Psoas muscle (tissue), 8 donors: ENCODE results near the gene GLB1L3. TPM values are rescaled to one million over a fixed set of nuclear protein-coding genes. Genes with fewer than 3 reads are reported as not detected.

Experiments
- ATAC-seq, 4 donors: fragments of 200-7000 bp; cut with Tn5 transposase; one replicate each; pipeline ENCODE4 v1.9.1; 2020; ENCODE audit warnings: moderate library complexity in 3 of 4, mild to moderate bottlenecking in 2 of 4
- DNase-seq, 2 donors: peaks; one replicate each; pipeline ENCODE4 v3.0.0-alpha.2; 2020
- H3K27ac ChIP-seq: fragments of 200-600 bp; one replicate; pipeline ENCODE4 v1.8.0; 2022
- H3K27me3 ChIP-seq, 3 donors: fragments of 200-600 bp in 1 of 3; one replicate each; pipeline versions ENCODE4 v1.6.1 to v1.8.0; 2013 to 2022; ENCODE audit warnings: low read length in 2 of 3, mild to moderate bottlenecking in 2 of 3, moderate library complexity in 1 of 3; ENCODE audit not compliant: insufficient read depth in 3 of 3
- H3K36me3 ChIP-seq, 2 donors: fragments of 200-600 bp in 1 of 2; one replicate each; pipeline versions ENCODE4 v1.6.1 to v1.8.0; 2013 to 2022; ENCODE audit warnings: low read depth in 1 of 2, mild to moderate bottlenecking in 1 of 2, moderate library complexity in 1 of 2; ENCODE audit not compliant: insufficient read depth in 1 of 2
- H3K4me1 ChIP-seq: fragments of 200-600 bp; one replicate; pipeline ENCODE4 v1.8.0; 2022
- H3K4me3 ChIP-seq: fragments of 200-600 bp; one replicate; pipeline ENCODE4 v1.8.0; 2022; ENCODE audit warnings: mild to moderate bottlenecking
- H3K9me3 ChIP-seq: fragments of 200-600 bp; one replicate; pipeline ENCODE4 v1.8.0; 2022
- CTCF ChIP-seq: fragments of 200-600 bp; IDR thresholded peaks from one replicate; pipeline ENCODE4 v1.8.0; 2022; ENCODE audit warnings: antibody characterized with exemption
- WGBS, 3 donors: extraction: QIAGEN DNeasy Blood & Tissue Kit; methylation state at CpG; one replicate each; pipeline versions ENCODE4 v1.1.6 to v1.1.7; 2013; 5-methylcytosine and 5-hydroxymethylcytosine counted together
- intact Hi-C, 2 donors: fragments of 100-400 bp; cut with DNase I; formaldehyde crosslinking; loops; one replicate each; pipeline versions ENCODE4 v1.11.0 to v1.14.2; 2022
- polyA plus RNA-seq, 3 donors: library from polyadenylated mRNA; stranded (reverse); fragments of 200-250 nt; gene quantifications; one replicate each; pipeline ENCODE4 v1.2.3, GENCODE V29; 2013
- total RNA-seq, 4 donors: library from RNA; stranded (reverse); fragmentation: NEBNext Ultra II Directional in 2 of 4; extraction: Animal tissue kit (Norgen Biotek cat#: 25700) in 2 of 4; gene quantifications; one replicate each; pipeline versions ENCODE4 v1.2.1 to v1.2.4, GENCODE V29; 2021 to 2023
- donor health status: healthy with polysubstance abuse.
- donor health status: DM: no; HTN: no; CAD: no; lungs with moderate emphysema.
- donor health status: Bipolar disorder and iron deficiency.
- donor health status: healthy.
- donor health status: DM: yes; HTN: yes; CAD: no.
- donor health status: DM: no; HTN: no; CAD: no.
- donor health status: DM: no; HTN: no; CAD: no.
- donor health status: DM: yes; HTN: yes; CAD: no.

Gene GLB1L3
- total and polyA plus RNA-seq, 7 donors = not detected

GRCh38 chr11:134243913-134244312 is 32.3 kb upstream of the GLB1L3 start:
- no peak overlapping the region for H3K27ac ChIP-seq
- intact Hi-C loops = no loop called here
- no peak for TF ChIP-seq CTCF
- ATAC-seq (no peak), DNase-seq (no peak)
- no peaks in the 10 kb centered on the region for H3K9me3 ChIP-seq
- H3K36me3 ChIP-seq = peaks cover 12 to 98% of the 10 kb centered on the region in 2 donors
- H3K4me1 ChIP-seq = no peaks in the 10 kb centered on the region
- 91 to 98% (median 92%) methylated on average over 4 of the region's 4 CpGs for WGBS, 3 donors
- no peak overlapping the region for H3K4me3 ChIP-seq
- no peaks in the 10 kb centered on the region for H3K27me3 ChIP-seq

GRCh38 chr11:134244593-134244992 is 31.6 kb upstream of the GLB1L3 start:
- no peak for DNase-seq
- peaks cover 13 to 98% of the 10 kb centered on the region in 2 donors for H3K36me3 ChIP-seq
- H3K4me1 ChIP-seq = no peaks in the 10 kb centered on the region
- intact Hi-C loops = no loop called here
- H3K27me3 ChIP-seq = no peaks in the 10 kb centered on the region
- WGBS, 3 donors = 44 to 57% (median 51%) methylated on average over 7 of the region's 7 CpGs
- no peak overlapping the region for H3K4me3 ChIP-seq
- H3K9me3 ChIP-seq = no peaks in the 10 kb centered on the region
- TF ChIP-seq CTCF = peak; percentile 31
- peak; percentile 30 to 66 (median 36) for ATAC-seq
- no peak overlapping the region for H3K27ac ChIP-seq

- H3K27me3 ChIP-seq = no peaks in the 10 kb centered on the region
- H3K9me3 ChIP-seq = no peaks in the 10 kb centered on the region
- DNase-seq = no peak
- peaks cover 11 to 98% of the 10 kb centered on the region in 2 donors for H3K36me3 ChIP-seq
- intact Hi-C loops = no loop called here
- no peak for ATAC-seq
- H3K4me1 ChIP-seq = no peaks in the 10 kb centered on the region
- TF ChIP-seq CTCF = no peak
- no peak overlapping the region for H3K4me3 ChIP-seq
- 90 to 92% (median 90%) methylated on average over 14 of the region's 14 CpGs for WGBS, 3 donors
- no peak overlapping the region for H3K27ac ChIP-seq
Measured at GRCh38 chr11:134245434-134245833, 30.7 kb upstream of the GLB1L3 start.

- no peak for DNase-seq
- WGBS, 3 donors = 87 to 90% (median 87%) methylated on average over 11 of the region's 11 CpGs
- ATAC-seq = no peak
Measured at GRCh38 chr11:134246100-134246499, 30.1 kb upstream of the GLB1L3 start.

More at GRCh38 chr11:134246100-134246499, 30.1 kb upstream of the GLB1L3 start:
- Histone ChIP-seq H3K4me1 (no peaks in the 10 kb centered on the region), H3K4me3 (no peak overlapping the region), H3K27me3 (no peaks in the 10 kb centered on the region), H3K36me3 (peaks cover 11 to 100% of the 10 kb centered on the region in 2 donors), H3K9me3 (no peaks in the 10 kb centered on the region), H3K27ac (no peak overlapping the region)
- intact Hi-C loops = no loop called here
- TF ChIP-seq CTCF = no peak
